GM12872 (cell line): ENCODE measurements around the gene NLGN1.

Source experiments
- TF ChIP-seq, protein P1 (sequence below): IDR thresholded peaks from 3 replicates; pipeline ENCODE4 v1.5.1; 2011; ENCODE audit warnings: low read depth, mild to moderate bottlenecking, low read length, moderate library complexity; ENCODE audit not compliant: insufficient read depth

Gene NLGN1

GRCh38 chr3:174335324-174335723, 937.8 kb downstream of the NLGN1 start:
- TF ChIP-seq, protein P1, sequence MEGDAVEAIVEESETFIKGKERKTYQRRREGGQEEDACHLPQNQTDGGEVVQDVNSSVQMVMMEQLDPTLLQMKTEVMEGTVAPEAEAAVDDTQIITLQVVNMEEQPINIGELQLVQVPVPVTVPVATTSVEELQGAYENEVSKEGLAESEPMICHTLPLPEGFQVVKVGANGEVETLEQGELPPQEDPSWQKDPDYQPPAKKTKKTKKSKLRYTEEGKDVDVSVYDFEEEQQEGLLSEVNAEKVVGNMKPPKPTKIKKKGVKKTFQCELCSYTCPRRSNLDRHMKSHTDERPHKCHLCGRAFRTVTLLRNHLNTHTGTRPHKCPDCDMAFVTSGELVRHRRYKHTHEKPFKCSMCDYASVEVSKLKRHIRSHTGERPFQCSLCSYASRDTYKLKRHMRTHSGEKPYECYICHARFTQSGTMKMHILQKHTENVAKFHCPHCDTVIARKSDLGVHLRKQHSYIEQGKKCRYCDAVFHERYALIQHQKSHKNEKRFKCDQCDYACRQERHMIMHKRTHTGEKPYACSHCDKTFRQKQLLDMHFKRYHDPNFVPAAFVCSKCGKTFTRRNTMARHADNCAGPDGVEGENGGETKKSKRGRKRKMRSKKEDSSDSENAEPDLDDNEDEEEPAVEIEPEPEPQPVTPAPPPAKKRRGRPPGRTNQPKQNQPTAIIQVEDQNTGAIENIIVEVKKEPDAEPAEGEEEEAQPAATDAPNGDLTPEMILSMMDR = no peak

DNA sequence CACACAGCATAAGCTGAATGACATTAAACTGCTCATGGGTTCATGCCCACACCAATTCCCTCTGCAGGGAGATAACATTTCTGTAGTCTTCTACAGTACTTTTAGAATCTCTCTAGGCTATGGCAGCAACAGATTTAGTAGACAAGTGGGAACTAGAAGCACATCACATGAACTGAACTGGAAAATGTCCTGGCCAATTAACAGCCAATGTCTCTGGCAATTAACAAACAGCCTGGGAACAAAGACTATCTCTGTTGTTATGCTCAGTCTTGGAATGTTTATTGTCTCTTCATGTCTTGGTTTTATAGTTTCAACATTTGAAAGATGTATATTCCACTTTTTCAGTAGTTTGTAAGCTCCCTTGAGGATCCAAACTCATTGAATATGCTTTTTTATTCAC, 938.4 kb downstream of the NLGN1 start:
- TF ChIP-seq, protein P1 = no peak
